Measurements from ENCODE around the gene ZBTB16.

The ZBTB16 gene

GRCh38 chr11:114283422-114283821 lies 223.9 kb downstream of the ZBTB16 start:
- no peak for DNase-seq (ENCODE audit: extremely low read depth, low read depth)
- TF ChIP-seq CTCF (IDR thresholded peaks at IDR 0.05; ENCODE audit: low read depth, low read length, missing control alignments) = no peak

GRCh38 chr11:114284021-114284420 lies 224.5 kb downstream of the ZBTB16 start:
- TF ChIP-seq CTCF (IDR thresholded peaks at IDR 0.05; ENCODE audit: low read depth, low read length, missing control alignments) = no peak
- DNase-seq (ENCODE audit: extremely low read depth, low read depth) = no peak
- no peak overlapping the region for H3K4me3 ChIP-seq (replicated peaks; ENCODE audit: low read depth, low read length)

More at GRCh38 chr11:114283422-114283821, 223.9 kb downstream of the ZBTB16 start:
- H3K4me3 ChIP-seq (replicated peaks; ENCODE audit: low read depth, low read length) = no peak overlapping the region

- H3K4me3 ChIP-seq (replicated peaks; ENCODE audit: low read depth, low read length) = no peak overlapping the region
- no peak for TF ChIP-seq CTCF (IDR thresholded peaks at IDR 0.05; ENCODE audit: low read depth, low read length, missing control alignments)
- DNase-seq (ENCODE audit: extremely low read depth, low read depth) = no peak
These were observed 225.4 kb downstream of the ZBTB16 start for GRCh38 chr11:114284914-114285313.

- no peak overlapping the region for H3K4me3 ChIP-seq (replicated peaks; ENCODE audit: low read depth, low read length)
- no peak for DNase-seq (ENCODE audit: extremely low read depth, low read depth)
- TF ChIP-seq CTCF (IDR thresholded peaks at IDR 0.05; ENCODE audit: low read depth, low read length, missing control alignments) = no peak
These were observed 226.1 kb downstream of the ZBTB16 start for GRCh38 chr11:114285599-114285998.

- TF ChIP-seq CTCF (IDR thresholded peaks at IDR 0.05; ENCODE audit: low read depth, low read length, missing control alignments) = no peak
- DNase-seq (ENCODE audit: extremely low read depth, low read depth) = no peak
- no peak overlapping the region for H3K4me3 ChIP-seq (replicated peaks; ENCODE audit: low read depth, low read length)
These were observed 226.7 kb downstream of the ZBTB16 start for GRCh38 chr11:114286229-114286628.

- DNase-seq (ENCODE audit: extremely low read depth, low read depth) = no peak
- H3K4me3 ChIP-seq (replicated peaks; ENCODE audit: low read depth, low read length) = no peak overlapping the region
- no peak for TF ChIP-seq CTCF (IDR thresholded peaks at IDR 0.05; ENCODE audit: low read depth, low read length, missing control alignments)
These were observed 227.6 kb downstream of the ZBTB16 start for GRCh38 chr11:114287154-114287553.

GRCh38 chr11:114288136-114288535 lies 228.6 kb downstream of the ZBTB16 start:
- H3K4me3 ChIP-seq (replicated peaks; ENCODE audit: low read depth, low read length) = no peak overlapping the region
- no peak for DNase-seq (ENCODE audit: extremely low read depth, low read depth)
- no peak for TF ChIP-seq CTCF (IDR thresholded peaks at IDR 0.05; ENCODE audit: low read depth, low read length, missing control alignments)

Measured in HFF-Myc (cell line).